GM19372 (cell line): Measurements from ENCODE around the gene GRIN2A.

Source experiments
- ATAC-seq: cut with Tn5 transposase; IDR thresholded peaks from one replicate; pipeline ENCODE4 v1.9.1; 2021; ENCODE audit warnings: mild to moderate bottlenecking, low read depth, moderate library complexity; ENCODE audit not compliant: unreplicated experiment

Gene GRIN2A

GRCh38 chr16:10090816-10091215, 91.4 kb downstream of the GRIN2A start:
- ATAC-seq, result no peak

- ATAC-seq, result no peak
Observed at GRCh38 chr16:10088380-10088793, 93.8 kb downstream of the GRIN2A start.

GRCh38 chr16:10087151-10087550, 95.1 kb downstream of the GRIN2A start:
- ATAC-seq, result no peak

- ATAC-seq, result no peak
Observed at GRCh38 chr16:10086620-10087019, 95.6 kb downstream of the GRIN2A start.

- no peak for ATAC-seq
Observed at GRCh38 chr16:10085078-10085798, 97.0 kb downstream of the GRIN2A start.

- ATAC-seq, result no peak
Observed at GRCh38 chr16:10083301-10083700, 98.9 kb downstream of the GRIN2A start.

- no peak for ATAC-seq
Observed at GRCh38 chr16:10081201-10081940, 100.9 kb downstream of the GRIN2A start.

- no peak for ATAC-seq
Observed at GRCh38 chr16:10080051-10080772, 102.0 kb downstream of the GRIN2A start.

- ATAC-seq, result no peak
Observed at GRCh38 chr16:10078541-10078949, 103.7 kb downstream of the GRIN2A start.

GRCh38 chr16:10077861-10078260, 104.4 kb downstream of the GRIN2A start:
- no peak for ATAC-seq

GRCh38 chr16:10076037-10076436, 106.2 kb downstream of the GRIN2A start:
- no peak for ATAC-seq

- no peak for ATAC-seq
Observed at GRCh38 chr16:10070591-10070990, 111.6 kb downstream of the GRIN2A start.

- ATAC-seq, result no peak
Observed at GRCh38 chr16:10069374-10069773, 112.9 kb downstream of the GRIN2A start.

- ATAC-seq, result no peak
Observed at GRCh38 chr16:10067835-10068234, 114.4 kb downstream of the GRIN2A start.

- no peak for ATAC-seq
Observed at GRCh38 chr16:10067406-10067805, 114.8 kb downstream of the GRIN2A start.

GRCh38 chr16:10065019-10065418, 117.2 kb downstream of the GRIN2A start:
- ATAC-seq, result no peak

- ATAC-seq, result no peak
Observed at GRCh38 chr16:10048850-10049249, 133.4 kb downstream of the GRIN2A start.

- no peak for ATAC-seq
Observed at GRCh38 chr16:10045947-10046346, 136.3 kb downstream of the GRIN2A start.

GRCh38 chr16:10045291-10045775, 136.9 kb downstream of the GRIN2A start:
- no peak for ATAC-seq

- no peak for ATAC-seq
Observed at GRCh38 chr16:10040136-10041080, 141.8 kb downstream of the GRIN2A start.
